ENCODE results near the gene LRRC27.
"Not testable (repeated sequence)": the region's sequence is repeated elsewhere in the genome, so short reads cannot be mapped to it uniquely, and the experiment has no call there.

LRRC27 gene

DNA sequence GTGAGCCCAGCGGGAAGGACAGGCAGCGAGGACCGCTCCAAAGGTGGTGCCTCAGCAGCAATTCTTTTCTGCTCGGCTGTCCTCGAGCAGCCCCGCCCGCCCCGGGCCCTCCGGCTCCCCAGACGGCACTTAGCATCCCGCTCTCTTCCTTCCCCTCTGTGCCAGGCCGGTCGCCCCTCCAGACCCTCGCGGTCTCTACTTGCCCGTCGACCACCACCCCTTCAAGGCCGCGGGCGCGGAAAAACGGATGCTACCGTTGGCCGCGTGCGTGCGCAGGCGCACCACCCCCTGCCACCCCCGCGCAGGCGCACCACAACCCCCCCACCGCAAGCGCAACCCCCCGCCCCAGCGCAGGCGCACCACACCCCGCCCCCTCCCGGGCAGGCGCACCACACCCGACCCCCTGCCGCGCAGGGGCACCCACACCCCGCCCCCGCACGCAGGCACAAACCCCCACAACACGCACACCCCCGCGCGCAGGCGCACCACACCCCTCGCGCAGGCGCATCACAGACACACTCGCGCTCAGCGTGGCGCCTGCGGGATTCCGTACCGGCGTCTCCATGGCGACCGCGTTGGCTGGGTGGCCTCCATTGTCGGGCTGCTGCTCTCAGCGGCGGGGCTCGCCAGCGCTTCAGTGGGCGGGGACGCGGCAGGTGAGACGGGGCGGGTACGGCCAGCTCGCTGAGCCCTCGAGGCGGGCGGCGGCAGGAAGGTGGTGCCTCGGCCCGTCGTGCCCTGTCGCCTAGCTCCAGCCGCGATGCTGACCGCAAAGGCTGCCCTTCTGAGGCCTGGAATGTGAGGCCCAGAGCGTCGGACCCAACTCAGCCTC, at the start of gene LRRC27:
Gene LRRC27 (plus strand): TSS at position 593 of the 832 bp plus-strand sequence. CDS start 1,332 bp downstream, outside the sequence.
- DNase-seq, result peak; percentile 92

DNA sequence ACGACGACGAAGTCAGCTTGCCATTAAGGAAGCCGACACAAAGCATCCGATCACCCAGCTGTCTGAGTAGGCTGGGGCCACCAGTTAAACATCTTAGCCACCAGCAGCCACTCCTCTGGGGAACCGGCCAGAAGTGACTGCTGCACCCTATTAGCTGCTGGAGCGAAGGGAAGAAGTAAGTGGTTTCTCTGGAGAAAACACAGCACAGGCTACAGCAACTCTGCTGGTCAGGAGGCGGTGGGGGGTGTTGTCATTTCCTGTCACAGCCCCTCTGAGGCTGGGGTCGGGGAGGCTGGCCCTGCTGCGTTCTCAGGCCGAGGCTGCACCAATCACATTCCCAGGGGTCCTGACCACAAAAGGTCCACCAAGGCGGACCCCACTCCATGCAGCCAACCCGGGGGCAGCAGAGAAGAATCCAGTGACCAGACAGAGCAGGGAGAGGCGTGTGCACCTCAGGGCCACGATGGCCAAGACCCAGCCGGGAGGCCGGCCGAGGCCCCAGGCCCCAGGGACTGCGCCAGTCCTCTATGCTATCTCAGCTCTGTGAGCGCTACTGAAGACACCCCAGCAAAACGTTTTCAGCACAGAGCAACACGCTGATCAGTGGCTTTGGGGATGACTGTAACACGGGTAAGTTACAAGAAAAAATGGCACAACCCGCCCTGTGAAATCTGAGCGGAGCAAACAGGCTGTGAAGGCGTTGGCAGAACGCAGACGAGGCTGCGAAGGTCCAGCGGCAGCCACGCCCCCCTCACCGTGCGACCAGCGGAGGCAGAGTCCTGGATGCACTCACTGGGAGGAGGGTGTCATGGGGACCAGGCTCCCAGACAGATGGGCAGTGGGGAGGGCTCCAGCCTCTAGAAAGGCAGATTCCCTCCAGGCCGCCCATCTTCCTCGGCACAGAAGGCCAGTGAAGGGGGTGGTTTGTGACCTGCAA, 49.1 kb upstream of the LRRC27 start:
- DNase-seq, result no peak

DNA sequence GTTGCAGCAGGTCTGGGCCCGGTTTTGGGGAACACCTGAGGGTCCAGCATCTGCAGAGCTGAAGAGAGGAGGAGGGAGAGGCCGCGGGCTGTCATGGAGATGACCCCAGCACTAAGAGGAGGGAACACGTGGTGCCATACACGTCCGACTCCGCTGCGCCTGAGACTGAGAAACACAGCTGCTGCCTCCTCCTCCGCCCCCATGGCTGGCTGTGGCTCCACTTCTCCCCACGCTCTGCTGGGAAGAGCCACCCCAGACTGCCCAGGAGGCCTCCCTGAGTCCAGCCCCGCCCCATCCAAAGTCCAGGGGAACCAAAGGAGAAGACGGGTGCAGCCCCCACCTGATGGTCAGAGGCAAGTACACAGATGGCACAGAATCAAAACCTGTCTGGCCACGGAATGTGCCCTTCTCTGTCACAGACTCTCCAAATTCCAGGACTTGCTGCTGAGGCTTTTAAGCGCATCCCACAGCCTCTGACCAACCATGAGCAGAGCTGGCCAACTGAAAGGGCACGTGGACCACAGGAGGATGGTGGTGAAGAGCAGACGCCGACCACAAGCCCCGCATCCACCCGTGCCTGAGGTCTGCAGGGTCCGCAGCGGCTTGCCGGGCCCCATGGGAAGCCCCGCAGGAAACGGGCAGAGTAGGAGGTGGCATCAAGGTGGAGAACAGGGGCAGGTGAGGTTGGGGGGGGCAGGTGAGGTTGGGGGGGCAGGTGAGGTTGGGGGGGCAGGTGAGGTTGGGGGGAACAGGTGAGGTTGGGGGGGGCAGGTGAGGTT, 48.2 kb upstream of the LRRC27 start:
- DNase-seq, result no peak

DNA sequence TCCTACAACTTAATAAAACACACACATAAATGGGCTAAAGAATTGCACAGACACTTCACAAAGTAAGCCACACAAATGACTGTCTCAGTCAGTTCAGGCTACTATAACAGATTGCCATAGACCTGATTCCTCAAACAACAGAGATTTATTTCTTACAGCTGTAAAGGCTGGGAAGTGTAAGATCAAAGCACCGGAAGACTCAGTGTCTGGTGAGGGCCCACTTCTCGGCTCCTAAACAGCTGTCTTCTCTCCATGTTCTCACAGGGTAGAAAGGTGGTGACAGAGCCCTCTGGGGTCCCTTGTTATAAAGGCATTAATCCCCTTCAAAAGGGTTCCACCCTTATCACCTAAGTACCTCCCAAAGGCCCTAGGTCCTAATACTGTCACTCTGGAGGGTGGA, 42.6 kb upstream of the LRRC27 start:
- DNase-seq, result no peak

DNA sequence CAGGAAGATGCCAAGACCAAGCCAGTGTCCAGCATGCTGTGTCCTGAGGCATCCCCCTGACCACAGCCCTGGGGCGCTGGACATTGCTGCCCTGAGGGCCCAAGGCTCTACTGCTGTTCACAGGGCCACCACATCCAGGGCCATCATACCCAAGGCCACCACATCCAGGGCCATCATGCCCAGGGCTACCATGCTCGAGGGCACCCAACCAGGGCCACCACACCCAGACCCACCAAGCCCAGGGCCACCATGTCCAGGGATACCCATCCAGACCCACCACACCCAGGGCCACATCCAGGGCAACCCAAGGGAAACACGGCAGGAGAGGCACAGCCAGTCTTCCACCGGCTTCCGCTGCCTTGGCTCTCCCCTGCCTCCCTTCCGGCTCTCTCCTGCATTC, 41.4 kb upstream of the LRRC27 start:
- DNase-seq, result no peak

DNA sequence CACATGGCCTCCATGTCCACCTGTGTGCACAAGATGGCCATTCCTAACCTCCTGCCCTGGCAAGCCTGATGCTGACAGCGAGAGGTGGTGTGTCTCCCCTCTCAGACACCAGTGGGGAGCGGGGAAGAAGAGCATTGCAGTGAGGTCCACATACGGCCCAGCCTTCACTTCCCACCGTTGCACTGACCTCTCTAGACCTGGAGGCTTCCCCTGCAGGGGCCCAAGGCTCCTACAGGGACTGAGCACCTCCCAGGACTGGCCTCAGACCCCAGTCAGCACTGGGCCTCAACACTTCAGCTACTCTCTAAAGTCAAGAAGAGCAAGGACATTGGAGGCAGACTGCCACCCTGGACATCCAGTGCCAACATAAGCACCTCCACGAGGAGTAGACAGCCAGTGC, 40.2 kb upstream of the LRRC27 start:
- no peak for DNase-seq

DNA sequence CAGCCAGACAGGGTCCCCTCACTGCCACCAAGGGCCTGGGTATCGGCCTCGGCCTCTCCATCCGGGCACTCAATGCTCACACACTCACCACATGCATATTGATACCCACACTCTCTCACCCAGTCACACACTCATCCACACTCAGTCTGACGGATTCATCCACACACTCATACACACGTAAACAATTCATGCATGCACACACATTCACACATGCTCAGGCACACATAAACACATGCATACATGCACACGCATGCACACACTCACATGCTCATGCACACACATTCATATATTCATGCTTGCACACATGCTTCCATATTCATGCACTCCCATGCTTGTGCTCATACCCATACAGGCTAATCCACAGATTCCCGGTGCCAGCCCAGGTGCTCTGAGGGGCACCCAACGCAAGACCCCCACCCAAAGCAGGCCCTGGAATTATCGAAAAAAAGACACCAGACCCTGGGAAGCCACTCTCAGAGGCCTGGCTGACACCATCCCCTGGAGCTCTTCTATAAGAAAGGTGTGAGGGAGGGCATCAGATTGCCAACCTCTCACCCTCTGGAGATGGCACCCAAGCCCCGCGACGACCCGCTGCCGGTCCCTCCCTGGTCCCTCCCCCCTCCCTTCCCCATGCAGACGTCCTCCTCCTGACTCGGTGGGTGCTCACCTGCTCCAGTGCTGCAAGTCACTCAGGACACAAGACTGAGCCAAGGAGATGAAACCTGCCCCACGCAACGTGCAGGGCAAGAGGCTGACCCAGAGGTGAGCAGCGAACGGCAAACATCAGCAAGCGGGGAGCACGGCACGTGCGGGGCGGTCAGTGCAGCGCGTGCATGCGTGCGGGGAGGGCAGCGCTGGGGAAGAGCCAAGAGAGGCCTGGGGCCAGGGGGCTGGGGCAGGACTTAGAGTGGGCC, 39.4 kb upstream of the LRRC27 start:
- no peak for DNase-seq

DNA sequence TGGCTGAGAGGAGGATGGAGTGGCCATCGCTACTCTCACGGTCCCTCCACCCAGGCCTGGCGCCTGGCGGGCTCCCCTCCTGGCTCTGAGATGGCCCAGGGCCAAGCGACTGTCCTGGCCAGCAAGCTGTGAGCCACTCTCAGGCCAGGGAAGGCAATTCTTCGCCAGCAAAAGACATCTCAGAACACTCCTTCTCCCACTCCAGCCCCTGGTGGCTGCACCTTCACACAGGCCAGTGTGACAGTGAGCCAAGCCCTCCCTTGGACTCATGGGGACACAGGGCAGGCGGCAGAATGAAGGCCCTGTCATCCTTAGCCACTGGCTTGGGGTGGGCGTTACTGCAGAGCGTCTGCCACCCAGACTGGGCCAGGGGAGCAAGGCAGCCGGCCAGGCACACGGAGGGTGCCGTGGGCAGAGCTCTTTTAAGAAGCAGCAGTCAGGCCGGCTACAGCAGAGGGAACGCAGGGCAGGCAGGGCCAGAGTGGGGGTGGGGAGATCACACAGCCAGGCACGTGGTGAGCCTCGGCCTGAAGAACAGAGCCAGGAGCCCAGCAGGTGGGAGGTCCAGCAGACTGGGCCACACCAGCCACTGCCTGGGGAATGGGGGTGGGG, 38.7 kb upstream of the LRRC27 start:
- DNase-seq, result no peak

DNA sequence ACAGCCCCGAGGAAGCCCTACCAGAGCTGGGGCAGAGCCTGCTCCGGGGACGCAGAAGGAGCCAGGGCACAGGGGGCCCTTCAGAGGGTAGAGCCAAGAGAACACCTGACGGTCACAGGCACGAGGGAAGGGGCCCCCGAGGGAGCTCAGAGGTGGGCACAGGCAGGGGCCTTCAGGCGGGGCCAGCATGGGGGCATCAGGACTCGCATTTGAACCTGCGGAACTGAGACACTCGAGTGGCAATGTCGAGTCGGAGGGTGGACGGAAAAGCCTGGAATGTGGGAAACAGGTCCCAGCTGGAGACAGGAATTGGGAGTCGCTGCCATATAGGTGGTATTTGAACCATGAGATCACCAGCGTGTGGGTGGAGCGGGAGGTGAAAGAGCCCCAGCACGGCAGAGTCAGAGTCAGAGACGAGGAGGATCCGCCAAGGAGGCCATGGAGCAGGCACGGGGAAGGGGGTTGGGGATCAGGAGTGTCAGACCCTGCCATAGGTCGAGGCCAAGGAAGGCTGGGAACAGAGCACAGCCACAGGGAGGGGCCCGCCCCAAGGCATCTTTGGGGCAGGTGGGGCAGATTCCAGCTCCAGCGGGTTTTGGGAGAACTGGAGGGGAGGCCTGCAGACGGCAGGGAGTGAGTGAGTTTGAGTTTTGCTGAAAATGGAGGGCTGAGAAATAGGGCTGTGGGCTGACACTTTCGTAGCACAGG, 38.0 kb upstream of the LRRC27 start:
- DNase-seq, result no peak

DNA sequence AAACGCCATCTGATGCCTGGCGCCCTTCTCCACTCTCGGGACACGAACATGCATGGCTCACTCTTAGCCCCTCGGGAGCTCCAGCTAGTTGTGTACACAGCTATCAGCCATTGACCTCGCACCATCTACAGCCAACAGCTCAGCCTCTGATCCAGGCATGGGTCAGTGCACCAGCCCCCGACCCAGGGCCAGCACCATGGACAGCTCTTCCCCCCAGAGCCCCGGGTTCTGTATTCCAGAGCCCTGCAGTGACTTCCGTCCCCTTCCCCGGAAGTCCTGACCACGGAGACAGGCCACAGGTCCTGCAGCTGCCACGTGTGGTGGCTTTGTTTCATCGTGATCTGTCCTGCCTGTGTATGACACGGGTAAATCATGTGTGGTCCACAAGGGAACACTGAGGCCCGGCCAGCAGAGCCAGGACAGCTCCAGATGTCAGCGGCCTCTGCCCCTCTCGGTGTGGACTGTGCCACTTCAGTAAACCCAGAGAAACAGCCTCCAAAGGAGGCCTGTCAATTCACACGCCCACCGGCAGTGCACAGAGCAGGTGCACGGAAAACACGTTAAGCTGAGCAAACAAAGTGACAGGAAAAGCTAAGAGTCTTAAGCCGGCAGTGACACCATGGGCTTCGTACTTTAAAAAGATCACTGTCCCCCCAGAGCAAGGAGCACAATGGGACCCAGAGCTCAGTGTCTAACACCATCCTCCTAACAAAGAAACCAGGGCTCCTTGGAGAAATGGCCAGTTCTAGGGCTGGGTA, 37.3 kb upstream of the LRRC27 start:
- DNase-seq, result no peak

DNA sequence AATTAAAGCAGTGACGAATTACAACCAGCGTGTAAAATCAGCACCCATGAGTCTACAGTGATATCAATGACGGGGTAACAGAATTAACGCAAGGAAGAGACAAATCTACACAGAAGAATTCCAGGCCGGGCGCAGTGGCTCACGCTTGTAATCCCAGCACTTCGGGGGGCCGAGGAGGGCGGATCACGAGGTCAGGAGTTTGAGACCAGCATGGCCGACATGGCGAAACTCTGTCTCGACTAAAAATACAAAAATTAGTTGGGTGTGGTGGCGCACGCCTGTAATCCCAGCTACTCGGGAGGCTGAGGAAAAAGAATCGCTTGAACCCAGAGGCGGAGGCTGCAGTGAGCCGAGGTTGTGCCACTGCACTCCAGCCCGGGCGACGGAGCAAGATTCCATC, 36.5 kb upstream of the LRRC27 start:
- DNase-seq, result not testable (repeated sequence)

DNA sequence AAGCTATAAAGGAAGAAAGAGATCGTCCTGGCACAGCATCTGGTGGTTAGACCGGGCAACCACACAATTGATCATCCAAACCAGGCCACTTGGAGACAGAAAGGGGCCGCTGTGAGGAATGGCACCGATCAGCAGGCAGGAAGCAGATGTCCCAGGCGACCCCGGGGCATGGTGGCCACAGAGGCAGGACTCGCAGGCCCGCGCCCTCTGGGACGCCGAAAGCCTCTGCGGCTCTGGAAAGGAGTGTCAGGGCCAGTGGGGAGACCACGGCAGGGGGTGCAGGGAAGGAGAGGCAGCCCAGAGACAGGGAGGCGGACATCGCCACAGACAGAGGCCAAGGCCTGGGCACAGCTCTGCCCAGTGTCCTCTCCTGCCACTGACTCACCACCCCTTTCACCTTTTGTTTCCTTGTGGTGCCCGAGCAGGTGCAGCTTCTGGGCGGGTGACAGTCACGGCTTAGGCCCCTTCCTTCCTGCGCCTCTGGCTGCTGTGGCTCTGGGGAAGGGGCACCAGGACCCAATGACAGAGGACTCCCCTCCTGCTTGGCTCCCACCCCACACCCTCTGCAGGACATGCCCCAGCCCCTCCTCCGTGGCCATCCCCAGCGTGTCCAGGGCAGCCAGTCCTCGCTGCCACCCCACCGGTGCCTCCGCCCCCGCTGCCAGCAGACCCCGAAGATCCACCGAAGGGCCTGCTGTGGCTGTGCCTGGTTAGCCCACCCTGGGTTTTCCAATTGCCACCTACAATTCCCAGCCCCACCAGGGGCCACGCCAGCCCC, 35.1 kb upstream of the LRRC27 start:
- no peak for DNase-seq

DNA sequence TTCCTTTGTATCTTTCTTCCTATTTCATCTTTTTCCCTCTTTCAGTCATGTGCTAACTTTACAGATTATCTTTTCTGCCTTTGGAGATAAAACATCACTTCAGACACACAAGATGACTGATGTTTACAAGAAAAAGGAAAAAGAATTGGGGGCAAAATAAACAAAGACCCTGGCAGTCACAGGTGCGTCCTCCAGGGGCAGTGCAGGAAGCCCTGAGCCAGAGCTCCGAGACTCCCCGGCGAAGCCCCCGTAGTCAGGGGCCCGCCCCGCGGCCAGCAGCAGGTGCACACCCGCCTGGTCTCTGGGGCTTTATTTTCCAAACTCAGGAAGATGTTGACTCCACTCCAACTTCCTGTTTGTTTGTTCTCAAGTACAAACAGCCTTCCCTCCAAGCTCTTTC, 34.5 kb upstream of the LRRC27 start:
- DNase-seq, result no peak

DNA sequence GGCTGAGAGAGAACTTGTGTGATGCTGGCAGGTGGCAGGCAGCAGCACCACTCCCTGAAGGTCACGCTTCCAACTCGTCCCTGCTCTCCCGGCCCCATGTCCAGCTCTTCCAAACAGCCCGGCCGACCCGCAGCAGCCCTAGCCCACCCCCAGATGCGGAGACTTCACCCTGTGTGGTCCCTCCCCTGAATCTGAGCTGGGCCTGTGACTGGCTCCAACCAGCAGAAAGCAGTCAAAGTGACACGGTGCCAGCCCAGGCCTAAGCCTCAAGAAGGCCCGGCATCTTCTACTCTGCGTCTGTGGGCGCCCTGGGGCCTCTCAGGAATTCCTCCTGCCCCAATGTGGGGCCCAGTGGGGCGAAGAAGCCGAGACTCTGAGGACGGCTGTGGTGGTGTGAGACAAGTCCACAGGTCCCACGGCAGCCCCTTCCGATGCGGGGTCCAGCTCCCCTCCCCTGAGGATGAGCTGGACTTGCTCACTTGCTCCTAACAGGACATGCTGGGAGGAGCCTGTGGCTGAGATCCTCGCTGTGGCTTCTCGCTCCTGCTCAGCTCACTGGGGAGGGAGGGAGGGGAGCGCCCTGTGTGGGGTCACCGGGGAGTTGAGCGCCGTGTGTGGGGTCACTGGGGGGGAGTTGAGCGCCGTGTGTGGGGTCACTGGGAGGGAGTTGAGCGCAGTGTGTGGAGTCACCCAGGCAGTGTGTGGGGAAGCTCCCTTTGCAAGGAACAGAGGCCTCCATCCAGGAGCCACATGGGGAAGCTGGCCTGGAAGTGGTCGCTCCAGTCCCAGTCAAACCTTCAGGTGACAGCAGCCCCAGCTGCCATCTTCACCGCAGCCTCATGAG, 33.7 kb upstream of the LRRC27 start:
- DNase-seq, result no peak

DNA sequence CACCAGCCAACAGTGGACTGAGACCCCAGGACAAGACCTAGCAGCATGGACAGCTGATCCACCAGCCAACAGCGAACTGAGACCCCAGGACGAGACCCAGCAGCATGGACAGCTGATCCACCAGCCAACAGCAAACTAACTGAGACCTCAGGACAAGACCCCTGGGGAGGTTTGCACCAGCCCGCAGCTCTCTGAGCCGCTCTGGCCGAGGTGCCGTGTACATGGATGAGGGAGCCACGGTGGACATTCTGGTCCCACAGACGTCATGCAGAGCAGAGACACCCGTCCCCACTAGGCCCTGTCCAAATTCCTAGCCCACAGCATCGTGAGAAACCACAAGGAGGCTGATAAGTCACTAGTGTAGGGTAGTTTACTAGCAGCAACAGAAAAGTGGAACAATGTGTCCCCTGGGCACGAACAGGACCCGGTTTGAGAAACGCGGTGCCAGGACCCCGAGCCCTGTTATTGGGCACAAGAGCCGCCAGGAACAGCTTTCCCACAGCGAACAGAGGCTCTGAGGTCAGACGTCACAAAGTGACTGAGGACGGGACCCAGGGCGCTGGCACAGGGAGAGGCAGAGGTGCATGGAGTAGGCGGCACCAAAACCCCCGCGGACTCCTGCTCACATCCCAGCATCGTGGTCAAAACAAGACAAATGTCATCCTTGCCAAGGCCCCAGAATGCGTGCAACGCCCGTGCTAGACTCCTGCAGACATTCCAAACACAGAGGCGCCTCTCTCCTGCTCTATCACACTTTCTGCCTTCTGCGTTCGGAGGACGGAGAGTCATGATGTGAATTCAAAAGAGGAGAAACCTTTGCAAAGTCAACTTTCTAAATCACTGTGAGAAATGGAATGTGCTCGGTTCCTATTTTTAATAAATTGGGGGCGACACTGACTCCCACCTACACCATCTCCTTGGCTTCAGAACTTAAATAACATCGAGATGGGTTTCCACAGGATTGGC, 32.3 kb upstream of the LRRC27 start:
- no peak for DNase-seq

DNA sequence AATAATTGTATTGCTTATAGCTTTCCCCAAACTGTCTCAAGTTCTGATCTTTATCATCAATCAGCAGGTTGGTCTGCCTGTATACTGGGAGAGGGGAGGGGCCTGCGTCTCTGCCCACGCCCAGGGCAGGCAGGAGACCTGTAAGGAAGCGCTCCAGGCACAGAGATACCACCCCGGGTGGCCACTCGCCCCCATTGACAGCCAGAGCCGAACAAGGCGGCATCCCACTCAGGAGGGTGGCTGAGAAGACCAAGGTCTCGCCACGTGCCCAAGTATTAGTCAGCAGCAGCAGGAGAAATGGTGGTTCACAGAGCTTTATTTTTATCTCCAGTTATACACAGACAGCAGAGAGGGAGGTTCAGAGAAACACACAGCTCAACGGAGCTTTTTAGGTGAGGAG, 31.4 kb upstream of the LRRC27 start:
- no peak for DNase-seq

All from GF-D8 (cell line).